Measurements from ENCODE around the gene PKDCC. TPM values are rescaled to one million over a fixed set of nuclear protein-coding genes. Genes with fewer than 3 reads are reported as not detected.

The PKDCC gene
- total and polyA plus RNA-seq, 3 donors from 2014 or later = 86.0 to 122 (median 121) TPM

GRCh38 chr2:41999592-42000281 lies 48.1 kb upstream of the PKDCC start:
- no peaks in the 10 kb centered on the region for H3K9me3 ChIP-seq
- no peak for TF ChIP-seq CTCF (IDR thresholded peaks at IDR 0.05)
- no peak for TF ChIP-seq POLR2A (IDR thresholded peaks at IDR 0.05)
- H3K4me3 ChIP-seq = no peak overlapping the region
- no peak overlapping the region for H3K27ac ChIP-seq
- no peak for DNase-seq
- no peaks in the 10 kb centered on the region for H3K27me3 ChIP-seq
- WGBS, 2 donors = 70 to 79% methylated on average over 9 of the region's 9 CpGs
- peaks cover 11% of the 10 kb centered on the region for H3K4me1 ChIP-seq
- intact Hi-C loops (cut with DNase I; ENCODE audit: low total_unique reads) = no loop called here
- H3K36me3 ChIP-seq (ENCODE audit: low read depth, missing control alignments) = no peaks in the 10 kb centered on the region

GRCh38 chr2:42001711-42002201 lies 46.1 kb upstream of the PKDCC start:
- WGBS, 2 donors = 36 to 52% methylated on average over 19 to 21 of the region's 21 CpGs
- no peaks in the 10 kb centered on the region for H3K27me3 ChIP-seq
- H3K9me3 ChIP-seq = no peaks in the 10 kb centered on the region
- peak overlapping the region in 1 of 2 donors; percentile 18 for H3K4me3 ChIP-seq
- H3K4me1 ChIP-seq = peaks cover 11% of the 10 kb centered on the region
- H3K36me3 ChIP-seq (ENCODE audit: low read depth, missing control alignments) = no peaks in the 10 kb centered on the region
- intact Hi-C loops (cut with DNase I; ENCODE audit: low total_unique reads) = no loop called here
- TF ChIP-seq CTCF (IDR thresholded peaks at IDR 0.05) (no peak), POLR2A (IDR thresholded peaks at IDR 0.05) (no peak)
- H3K27ac ChIP-seq = no peak overlapping the region
- DNase-seq = peak; percentile 68

- 78 to 85% methylated on average over 7 of the region's 7 CpGs for WGBS, 2 donors
- Histone ChIP-seq H3K27ac (no peak overlapping the region), H3K9me3 (no peaks in the 10 kb centered on the region), H3K27me3 (no peaks in the 10 kb centered on the region), H3K4me1 (peaks cover 6% of the 10 kb centered on the region), H3K4me3 (no peak overlapping the region), H3K36me3 (ENCODE audit: low read depth, missing control alignments) (no peaks in the 10 kb centered on the region)
- TF ChIP-seq CTCF (IDR thresholded peaks at IDR 0.05) = no peak
- no peak for TF ChIP-seq POLR2A (IDR thresholded peaks at IDR 0.05)
- intact Hi-C loops (cut with DNase I; ENCODE audit: low total_unique reads) = no loop called here
- DNase-seq = no peak
Measured at GRCh38 chr2:42007551-42007950, 40.3 kb upstream of the PKDCC start.

GRCh38 chr2:42008241-42008921 lies 39.4 kb upstream of the PKDCC start:
- H3K27ac ChIP-seq = no peak overlapping the region
- intact Hi-C loops (cut with DNase I; ENCODE audit: low total_unique reads) = no loop called here

More at GRCh38 chr2:42008241-42008921, 39.4 kb upstream of the PKDCC start:
- Histone ChIP-seq H3K9me3 (no peaks in the 10 kb centered on the region), H3K4me3 (no peak overlapping the region), H3K36me3 (ENCODE audit: low read depth, missing control alignments) (no peaks in the 10 kb centered on the region), H3K4me1 (peaks cover 6% of the 10 kb centered on the region), H3K27me3 (no peaks in the 10 kb centered on the region)
- peak; percentile 36 for DNase-seq
- 79 to 90% methylated on average over 10 of the region's 10 CpGs for WGBS, 2 donors
- TF ChIP-seq CTCF (IDR thresholded peaks at IDR 0.05) (no peak), POLR2A (IDR thresholded peaks at IDR 0.05) (no peak)

Measured in testis (tissue), 3 donors.